AG04449 (cell line): ENCODE results near the gene GRB10.
"Not testable (repeated sequence)": the region's sequence is repeated elsewhere in the genome, so short reads cannot be mapped to it uniquely, and the experiment has no call there.

Experiments
- CTCF ChIA-PET: fragments of 350-600 bp; formaldehyde crosslinking; extraction: SDS; loops from one replicate; lab custom pipeline; 2021; ENCODE audit warnings: antibody characterized with exemption; lab: Yijun Ruan, JAX
- POLR2A ChIA-PET: fragments of 400-600, 350-600 bp; formaldehyde crosslinking; extraction: SDS; loops from one replicate; lab custom pipeline; 2020; ENCODE audit warnings: antibody characterized with exemption, inconsistent platforms; lab: Yijun Ruan, JAX
- DNase-seq: peaks from one replicate; pipeline ENCODE4 v3.0.0-alpha.2; 2010; ENCODE audit warnings: low read depth, low spot score
- H3K4me3 ChIP-seq: 2 replicates; pipeline ENCODE4 v1.5.1; 2011; ENCODE audit warnings: low read depth, mild to moderate bottlenecking, control low read depth, low read length
- CTCF ChIP-seq: IDR thresholded peaks from one replicate; pipeline ENCODE4 v1.5.1; 2011; ENCODE audit warnings: mild to moderate bottlenecking, moderate library complexity, low read length, control low read depth, inconsistent platforms; ENCODE audit not compliant: insufficient read depth; ENCODE audit errors: missing control alignments

The GRB10 gene

GRCh38 chr7:50577569-50577968 lies 205.1 kb downstream of the GRB10 start:
- no peak overlapping the region for H3K4me3 ChIP-seq
- DNase-seq: no peak
- ChIA-PET CTCF (no interaction called here), POLR2A (no interaction called here)
- no peak for TF ChIP-seq CTCF

GRCh38 chr7:50576388-50576787 lies 206.3 kb downstream of the GRB10 start:
- H3K4me3 ChIP-seq, POLR2A ChIA-PET, DNase-seq, CTCF ChIA-PET: not testable (repeated sequence)

- no peak for DNase-seq
- ChIA-PET CTCF (no interaction called here), POLR2A (no interaction called here)
- no peak overlapping the region for H3K4me3 ChIP-seq
- no peak for TF ChIP-seq CTCF
These were observed 214.9 kb downstream of the GRB10 start for GRCh38 chr7:50567715-50568261.

GRCh38 chr7:50565977-50566376 lies 216.7 kb downstream of the GRB10 start:
- ChIA-PET POLR2A (no interaction called here), CTCF (no interaction called here)
- H3K4me3 ChIP-seq: no peak overlapping the region
- no peak for TF ChIP-seq CTCF
- no peak for DNase-seq

GRCh38 chr7:50565559-50565916 lies 217.2 kb downstream of the GRB10 start:
- no peak for TF ChIP-seq CTCF
- ChIA-PET POLR2A (no interaction called here), CTCF (no interaction called here)
- no peak for DNase-seq
- no peak overlapping the region for H3K4me3 ChIP-seq

GRCh38 chr7:50564640-50565558 lies 217.8 kb downstream of the GRB10 start, which contains the start of gene DDC:
TSS of gene DDC (minus strand) at chr7:50565405. CDS start at chr7:50544085, 21,320 bp downstream.
- CTCF ChIA-PET: no interaction called here

More at GRCh38 chr7:50564640-50565558, 217.8 kb downstream of the GRB10 start, which contains the start of gene DDC:
- H3K4me3 ChIP-seq: no peak within 1 kb of the TSS
- TF ChIP-seq CTCF: no peak
- POLR2A ChIA-PET: no interaction called here
- no peak for DNase-seq
